Islet precursor cell (in vitro differentiated cells): ENCODE measurements around the gene ZNF275.
"Not testable (repeated sequence)": the region's sequence is repeated elsewhere in the genome, so short reads cannot be mapped to it uniquely, and the experiment has no call there.

Experiments
- DNase-seq: peaks from one replicate; pipeline ENCODE4 v3.0.0-alpha.2; 2018

Gene ZNF275, protein sequence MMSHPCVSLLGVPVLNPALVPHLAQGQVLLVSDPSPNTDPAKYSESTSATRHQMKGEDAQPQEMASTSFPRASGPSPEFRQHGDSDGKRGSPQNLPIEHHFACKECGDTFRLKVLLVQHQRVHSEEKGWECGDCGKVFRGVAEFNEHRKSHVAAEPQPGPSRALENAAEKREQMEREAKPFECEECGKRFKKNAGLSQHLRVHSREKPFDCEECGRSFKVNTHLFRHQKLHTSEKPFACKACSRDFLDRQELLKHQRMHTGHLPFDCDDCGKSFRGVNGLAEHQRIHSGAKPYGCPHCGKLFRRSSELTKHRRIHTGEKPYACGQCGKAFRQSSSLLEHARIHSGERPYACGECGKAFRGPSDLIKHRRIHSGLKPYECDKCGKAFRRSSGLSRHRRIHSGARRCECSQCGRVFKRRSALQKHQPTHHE

DNA sequence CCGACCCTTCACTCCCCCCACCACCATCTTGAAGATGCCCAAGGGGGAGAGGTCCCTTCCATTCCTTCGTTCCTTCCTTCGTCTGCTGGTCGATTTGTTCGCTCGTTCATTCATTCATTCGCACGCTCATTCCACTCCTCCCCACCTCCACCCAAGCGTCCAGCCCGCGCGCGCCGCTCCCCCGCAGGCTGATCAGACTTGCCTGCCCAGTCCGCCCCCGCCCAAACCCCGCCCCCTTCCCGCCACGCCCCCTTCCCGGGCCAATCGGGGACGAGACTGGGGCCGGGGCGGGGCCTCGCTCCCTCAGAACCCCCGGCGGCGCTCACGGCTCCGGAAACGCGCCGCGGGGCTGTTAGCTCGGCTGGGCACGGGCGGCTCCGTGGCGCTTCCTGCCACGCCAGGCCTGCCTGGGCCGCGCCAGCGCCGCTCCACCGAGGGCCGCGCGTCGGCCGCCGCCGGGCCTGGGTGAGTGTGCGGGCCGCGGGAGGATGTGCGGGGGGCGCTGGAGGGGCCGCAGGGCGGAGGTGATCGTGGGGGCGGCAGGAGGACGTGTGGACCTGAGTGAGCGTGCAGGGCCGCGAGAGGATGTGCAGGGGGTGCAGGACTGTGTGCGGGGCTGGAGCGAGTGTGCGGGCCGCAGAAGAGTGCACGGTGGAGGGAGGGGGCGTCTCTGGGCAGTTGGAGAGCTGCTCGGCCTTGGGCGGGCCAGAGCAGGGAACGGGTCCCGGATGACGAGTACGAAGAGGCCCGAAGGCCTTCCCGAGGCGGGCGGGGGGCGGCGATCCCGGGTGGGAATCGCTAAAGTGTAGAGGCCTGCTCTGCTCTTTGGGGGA is at the start of gene ZNF275:
Gene ZNF275, plus strand, starts transcription at position 333 of the 833 bp plus-strand sequence. CDS start 2,527 bp downstream, outside the sequence.
- peak; percentile 89 for DNase-seq

DNA sequence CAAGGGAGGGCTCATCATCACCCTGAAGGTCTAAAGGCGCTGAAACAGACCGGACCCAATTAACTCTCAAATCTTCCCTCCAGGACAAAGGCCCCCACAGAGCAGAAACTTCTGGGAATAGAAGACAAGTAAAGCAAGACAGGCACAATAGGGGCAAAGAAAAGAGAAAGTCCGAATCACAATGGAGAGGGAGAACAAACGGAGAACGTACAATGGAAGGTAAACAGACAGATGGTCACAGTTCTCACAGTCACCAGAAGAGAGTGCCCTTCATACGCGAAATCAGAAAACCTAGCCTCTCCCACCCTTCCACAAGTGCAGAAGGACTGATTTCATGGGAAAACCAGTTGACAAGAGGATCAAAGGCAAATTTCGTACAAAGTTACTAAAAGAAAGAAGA is 48.3 kb upstream of the ZNF275 start:
- DNase-seq: not testable (repeated sequence)

DNA sequence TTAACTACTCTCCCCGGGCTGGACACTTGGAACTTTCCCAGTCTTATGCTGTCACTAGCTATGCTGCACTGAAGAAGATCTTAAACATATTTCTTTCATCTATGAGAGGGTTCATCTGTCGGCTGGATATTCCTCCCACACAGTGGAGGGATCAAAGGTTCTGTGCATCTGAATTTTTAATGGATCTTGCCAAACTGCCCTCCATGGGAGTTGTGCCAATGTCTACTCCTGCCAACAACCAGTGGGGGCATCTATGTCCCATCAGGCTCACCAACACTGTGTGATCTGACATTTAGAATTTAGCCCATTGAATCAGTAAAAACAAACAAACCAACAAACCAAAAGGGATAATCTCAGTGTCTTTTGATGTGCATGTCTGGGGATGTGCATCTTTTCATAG is 45.1 kb upstream of the ZNF275 start:
- DNase-seq: not testable (repeated sequence)

DNA sequence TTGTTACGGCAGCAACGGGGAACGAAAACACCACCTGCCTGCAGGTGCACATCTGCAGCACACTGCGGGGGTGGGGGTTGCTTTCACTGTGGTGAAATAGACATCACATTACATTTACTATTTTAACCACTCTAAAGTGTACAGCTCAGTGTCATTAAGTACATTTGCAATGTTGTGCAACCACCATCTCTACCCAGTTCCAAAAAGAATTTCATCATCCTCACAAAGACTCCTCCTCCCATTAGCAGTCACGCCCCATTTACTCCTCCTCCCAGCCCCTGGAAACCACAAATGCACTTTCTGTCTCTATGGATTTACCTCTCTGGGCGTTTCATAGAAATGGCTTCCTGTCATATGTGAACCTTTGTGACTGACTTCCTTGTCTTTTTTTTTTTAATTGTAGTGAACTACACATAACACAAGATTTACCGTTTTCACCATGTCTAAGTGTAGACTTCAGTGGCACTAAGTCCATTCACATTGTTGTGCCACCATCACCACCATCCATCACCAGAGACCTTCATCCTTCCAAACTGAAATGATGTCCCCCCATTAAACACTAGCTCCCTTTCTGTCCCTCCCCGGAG is 40.4 kb upstream of the ZNF275 start:
- not testable (repeated sequence) for DNase-seq

DNA sequence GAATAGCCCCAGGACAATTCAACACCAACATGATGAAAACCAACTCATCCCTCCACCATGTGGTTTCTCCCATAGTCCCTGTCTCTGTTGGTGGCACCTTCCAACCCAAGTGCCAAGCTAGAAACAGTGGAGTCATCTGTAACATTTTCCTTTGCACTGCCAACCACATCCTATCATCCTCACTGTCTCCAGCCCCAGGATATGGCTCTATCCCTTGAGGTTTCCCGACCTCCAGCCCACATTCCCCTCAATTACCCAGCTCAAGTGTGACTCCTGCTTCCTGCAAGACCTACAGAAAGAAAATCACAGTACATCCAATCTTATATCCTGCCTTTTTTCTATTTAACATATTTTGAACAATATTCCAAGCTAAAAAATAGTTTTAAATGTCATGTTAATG is 36.6 kb upstream of the ZNF275 start:
- DNase-seq: no peak

DNA sequence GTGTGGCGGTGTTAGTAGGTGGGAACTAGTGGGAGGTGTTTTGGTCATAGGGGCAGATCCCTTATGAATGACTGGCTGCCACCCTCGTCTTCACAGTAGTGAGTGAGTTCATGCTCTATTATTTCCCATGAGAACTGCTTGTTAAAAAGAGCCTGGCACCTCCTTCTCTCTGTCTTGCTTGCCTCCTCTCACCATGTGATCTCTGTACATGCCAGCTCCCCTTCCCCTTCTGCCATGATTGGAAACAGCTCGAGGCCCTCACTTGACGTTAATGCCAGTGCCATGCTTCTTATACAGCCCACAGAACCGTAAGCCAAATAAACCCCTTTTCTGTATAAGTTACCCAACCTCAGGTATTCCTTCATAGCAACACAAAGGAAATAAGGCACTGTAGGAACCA is 34.1 kb upstream of the ZNF275 start:
- no peak for DNase-seq

DNA sequence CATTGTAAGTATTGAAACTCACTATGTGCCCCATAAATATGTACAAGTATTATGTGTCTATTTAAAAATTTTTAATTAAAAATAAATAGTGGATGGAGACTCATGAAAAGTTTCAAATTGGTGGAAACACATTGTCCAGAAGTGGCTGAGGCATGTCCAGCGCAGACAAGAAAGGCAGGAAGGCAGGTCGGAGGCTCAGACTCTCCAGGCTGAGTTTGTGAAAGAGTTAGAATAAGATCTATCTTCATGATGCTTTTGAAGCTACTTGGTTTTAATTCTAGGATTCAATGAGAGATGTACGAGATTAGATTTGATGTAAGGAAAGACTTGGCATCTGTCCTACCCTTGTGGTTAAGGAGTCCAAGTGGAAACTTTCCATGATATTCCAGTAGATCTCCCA is 32.2 kb upstream of the ZNF275 start:
- DNase-seq: no peak

DNA sequence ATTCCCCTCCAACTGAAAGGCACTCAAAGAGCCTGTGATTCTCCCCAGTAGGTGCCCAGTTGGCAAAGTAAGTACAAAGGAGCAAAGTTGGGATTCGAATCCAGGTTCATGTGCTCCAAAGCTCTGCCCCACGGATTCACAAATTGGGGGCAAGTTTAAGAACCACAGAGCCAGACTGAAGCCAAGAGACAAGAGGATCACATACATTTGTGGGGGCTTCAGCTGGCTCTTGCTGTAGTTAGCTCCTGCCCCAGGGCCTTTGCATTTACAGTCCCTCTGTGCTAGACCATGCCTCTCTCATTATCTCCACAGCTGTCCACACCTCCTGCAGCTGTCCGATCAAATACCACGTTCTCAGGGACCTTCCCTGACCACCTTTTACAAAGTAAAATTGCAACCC is 31.2 kb upstream of the ZNF275 start:
- no peak for DNase-seq

DNA sequence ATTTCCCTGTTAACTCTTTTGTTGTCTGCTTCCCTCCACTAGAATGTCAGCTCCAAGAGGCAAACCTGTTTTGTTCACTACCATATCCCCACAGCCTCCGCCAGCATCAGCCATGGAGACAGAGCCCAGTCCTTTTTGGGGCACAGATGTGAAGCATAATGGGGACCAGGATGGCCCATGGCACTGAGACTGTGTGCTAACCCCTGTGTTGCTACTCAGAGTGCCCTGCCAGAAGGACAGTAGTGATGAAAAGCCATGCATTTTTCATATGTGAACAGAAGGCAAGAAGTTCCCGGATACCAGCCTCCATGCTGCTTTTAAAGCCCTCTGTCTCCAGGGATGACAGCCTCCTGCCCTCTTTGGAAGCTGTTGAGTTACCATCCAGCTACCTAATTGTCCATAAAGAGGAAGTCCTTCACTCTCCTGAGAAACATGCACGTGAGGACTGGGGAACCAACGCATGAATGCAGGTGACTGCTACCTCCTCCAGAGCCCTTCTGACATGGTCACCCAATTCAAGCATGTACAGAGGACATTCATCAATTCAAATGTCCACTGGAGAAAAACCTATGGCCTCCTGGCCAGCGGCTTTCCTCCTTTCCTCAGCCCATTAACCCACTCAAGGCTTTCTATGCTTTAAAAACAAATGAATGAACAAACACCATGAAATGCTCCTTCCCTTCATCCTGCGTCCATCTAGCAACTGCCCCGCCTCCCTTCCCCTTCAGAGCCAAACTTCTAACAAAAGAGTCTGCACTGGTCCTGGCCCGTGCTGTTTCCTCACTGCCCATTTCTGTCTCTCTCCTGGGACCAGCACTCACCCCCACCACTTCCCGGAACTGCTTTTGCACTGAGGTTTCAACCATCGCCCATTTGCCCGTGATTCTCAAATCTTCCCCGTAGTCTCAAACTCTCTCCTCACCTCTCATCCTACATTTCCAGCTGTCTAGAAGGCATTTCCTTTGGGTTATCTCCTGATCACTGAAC is 30.4 kb upstream of the ZNF275 start:
- DNase-seq: no peak

DNA sequence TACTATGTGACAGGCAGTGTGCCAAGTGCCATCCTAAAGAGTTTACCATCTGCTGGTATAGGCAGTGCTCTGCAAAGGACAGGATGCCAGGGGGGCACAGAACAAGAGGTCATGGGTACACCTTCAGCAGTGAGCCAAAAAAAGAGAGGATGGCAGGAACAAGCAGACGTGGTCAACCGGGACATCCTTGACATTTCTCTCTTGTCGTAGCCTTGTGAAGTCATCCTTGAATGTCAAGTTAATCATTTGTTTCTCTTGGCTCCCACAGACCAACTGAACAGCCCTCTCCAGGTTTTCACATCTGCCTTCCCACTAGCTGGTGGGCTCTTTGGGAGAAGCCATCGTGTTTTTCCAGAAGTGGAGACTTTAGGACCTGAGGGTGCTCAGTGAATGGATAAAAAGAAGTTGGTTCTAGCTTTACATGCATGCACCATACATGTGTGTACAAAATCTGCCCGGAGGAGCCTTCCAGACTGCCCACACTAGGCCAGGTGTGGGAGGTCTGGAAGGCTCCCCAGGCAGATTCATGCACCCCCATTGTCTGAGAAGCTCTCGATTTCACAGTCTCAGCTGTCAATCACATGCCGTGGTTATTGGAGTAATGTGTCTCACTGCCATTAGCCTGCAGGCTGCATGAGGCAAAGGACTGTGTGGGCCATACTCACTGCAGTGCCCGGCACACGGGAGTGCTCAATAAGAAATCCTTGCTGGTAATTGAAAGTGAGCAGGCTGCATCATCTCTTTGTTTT is 28.8 kb upstream of the ZNF275 start:
- no peak for DNase-seq

DNA sequence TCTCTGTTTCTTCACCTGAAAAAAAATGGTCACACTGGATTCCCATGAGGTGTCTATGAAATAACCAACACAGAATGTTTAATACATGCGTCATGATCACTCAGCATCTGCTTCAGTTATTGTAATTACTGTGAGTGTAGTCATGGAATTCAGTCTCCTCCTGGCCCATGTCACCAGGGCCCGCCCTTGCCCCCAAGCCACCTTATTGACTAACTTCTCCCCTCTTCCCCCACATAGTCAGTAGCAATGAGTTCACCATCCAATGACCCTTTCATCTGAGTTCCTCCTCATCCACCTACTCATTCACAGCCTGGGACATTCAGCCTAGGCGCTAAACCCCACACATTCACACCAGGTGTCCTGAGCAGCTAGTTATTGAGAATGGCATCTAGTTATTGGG is 28.0 kb upstream of the ZNF275 start:
- no peak for DNase-seq

DNA sequence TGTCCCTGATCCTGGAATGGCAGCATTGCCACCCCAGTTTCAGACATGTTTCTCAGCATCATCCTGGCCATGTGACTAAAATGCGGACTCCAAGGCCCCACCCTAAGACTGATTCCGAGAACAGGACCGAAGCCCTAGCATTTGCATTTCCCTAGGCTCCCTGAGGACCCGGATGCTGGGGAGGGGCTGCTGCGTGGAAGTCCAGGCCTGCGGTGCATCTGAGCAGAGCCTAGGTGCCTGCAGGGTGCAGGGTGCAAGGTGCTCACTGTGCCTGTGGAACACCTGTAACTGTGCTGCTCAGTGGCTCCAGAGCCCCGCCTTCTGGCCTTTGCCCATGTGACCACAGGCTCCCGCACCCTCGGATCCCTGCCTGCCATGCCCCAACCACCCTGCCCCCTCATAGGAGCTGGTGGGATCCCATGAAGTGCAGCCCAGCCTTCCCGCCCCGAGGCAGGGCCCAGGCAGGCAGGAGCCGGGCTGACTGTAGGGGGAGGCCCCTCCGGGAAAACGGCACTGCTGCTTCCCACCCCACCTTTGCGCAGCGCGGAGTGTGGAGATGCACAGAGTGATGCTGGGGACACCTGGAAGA is 27.3 kb upstream of the ZNF275 start:
- DNase-seq: no peak

DNA sequence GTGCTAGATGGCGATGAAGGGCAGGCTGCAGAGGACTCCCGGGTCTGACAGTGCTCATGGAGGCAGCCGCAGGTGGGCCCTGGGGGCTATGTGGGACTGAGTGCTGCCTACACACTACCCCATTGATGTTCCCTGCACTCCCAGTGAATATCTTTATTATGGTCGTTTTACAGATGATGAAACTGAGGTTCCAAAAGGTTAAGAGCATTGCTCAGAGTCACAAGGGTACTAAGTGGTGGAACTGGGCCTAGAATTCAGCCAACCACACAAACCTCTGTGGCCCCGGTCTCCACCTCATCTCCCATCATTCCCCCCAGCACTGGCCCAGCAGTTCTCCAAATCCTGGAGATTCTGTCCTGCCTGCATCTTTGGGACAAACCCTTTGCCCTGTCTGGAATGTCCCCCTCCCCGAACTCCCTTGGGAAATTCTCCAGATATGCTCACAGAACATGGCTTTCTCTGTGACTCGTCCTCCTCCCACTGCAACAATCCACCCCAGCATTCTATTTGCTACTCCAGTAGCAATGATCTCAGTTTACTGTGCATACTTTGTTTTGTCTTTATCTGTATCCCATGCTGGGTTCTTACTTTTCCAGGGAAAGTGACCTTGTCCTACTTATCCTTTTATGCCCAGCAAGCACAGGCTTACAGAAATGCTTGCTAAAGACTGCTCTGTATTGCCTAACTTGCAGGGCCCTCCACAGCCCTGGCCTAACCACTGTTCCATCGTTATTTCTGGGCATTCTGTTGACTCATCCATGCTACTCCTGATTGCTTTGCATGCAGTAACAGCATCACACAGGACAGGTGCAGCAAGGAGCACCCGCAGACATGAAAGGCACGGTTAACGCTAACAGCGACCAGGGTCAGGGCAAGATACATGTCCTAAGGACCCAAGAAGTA is 26.4 kb upstream of the ZNF275 start:
- DNase-seq: no peak

DNA sequence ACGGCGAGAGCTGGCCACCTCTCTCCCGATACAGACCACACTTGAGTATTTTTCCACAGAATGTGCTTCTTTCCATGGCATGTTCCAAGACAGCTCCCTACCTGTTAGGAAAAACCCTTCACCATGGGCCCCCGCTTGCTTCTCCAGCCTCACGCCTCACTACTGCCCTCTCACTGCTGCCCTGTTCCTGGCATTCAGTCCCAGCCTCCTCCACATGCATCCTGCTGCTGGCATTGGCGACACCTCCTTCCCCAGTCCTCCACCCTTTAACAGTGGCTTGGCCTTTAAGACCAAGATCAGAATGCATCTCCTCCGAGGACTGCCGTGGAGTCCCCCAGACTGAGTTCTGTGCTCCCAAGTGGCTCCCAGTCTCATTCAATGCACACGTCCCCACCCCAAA is 23.1 kb upstream of the ZNF275 start:
- no peak for DNase-seq

DNA sequence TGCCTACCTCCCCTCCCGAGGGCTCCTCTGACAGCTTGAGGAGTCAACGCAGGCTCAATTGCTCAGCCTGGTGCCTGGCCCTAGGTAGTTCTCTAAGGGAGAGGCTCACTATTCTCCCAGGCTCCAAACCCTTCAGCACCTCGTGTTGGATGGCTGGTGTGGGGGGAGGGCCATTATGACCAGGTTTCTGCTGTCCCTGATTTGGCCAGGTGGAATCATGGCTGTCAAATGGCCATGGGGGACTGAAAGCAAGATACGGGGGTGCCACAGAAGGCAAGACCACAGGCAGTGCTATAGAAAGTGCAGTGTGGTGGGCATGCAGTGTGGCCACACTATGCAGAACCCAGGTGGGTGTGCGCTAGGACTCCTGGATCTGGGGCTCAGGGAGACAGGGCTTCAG is 21.9 kb upstream of the ZNF275 start:
- DNase-seq: no peak

DNA sequence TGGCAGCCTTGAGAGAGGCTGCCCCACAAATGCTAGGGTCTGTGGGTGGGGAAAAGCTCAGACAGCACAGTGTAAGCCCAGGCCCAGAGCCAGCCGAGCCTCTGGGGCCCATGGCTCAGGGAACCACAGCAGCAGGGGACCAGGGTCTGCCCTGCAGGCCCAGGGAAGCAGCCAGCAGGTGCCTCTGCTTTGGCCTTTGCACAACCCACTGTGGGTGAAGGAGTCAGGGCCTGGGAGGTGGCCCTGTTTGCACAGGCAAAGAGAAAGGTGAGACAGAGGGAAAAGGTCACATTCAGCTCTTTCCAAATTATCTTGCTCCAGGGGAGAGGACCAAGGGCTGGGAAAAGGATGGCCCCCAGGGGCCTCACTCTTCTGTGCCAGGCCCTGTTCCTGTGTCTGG is 21.1 kb upstream of the ZNF275 start:
- DNase-seq: no peak

DNA sequence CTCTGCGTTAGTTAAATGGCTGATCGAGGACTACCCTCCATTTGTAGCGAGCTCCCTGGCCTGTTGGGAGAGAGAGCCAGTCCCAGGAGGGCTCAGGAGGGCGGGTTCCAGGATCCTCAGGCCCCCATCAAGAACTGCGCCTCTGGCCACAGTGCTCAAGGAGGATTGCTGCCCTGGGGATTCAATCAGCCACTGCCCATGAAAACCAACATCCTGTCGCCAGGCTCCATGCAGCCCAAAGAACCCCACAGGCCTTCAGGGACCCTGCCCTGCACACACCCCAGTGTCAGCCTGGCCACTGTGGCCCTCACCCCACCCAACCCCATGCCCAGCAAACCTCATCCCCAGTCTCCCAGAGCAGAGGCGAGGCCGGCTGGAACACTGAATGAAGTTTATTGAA is 16.6 kb upstream of the ZNF275 start:
- no peak for DNase-seq

DNA sequence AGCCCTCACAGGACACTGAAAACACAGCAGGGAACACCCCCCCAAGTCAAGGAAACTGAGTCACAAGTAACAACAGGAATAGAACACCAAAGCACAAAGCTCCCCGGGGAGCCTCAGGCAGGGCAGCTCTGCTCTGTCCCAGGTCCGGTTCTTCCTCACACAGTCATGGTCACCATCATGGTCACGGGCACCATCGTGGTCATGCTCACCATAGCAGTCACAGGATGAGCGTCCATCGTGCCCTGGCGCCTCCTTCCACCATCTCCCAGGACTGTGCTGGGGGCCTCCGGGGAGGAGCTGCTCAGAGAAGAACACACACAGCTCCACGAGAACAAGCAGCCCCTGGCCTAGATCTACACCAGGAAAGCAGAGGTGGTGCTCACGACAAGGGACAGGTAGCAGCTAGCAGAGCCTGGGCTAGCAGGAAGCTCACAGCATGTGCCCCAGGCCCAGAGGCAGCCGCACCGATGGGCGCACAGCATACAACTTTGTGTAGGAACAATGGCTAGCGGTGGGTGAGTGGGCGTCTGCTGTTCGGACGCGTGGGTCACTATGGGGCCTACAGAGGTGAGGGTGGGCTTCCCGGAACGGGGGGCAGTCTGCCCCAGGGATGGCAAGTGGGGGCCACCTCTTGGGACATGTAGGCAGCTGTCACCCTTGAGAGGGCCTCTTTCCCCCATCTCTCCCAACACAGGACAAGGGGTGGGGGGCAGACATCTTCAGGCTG is 15.8 kb upstream of the ZNF275 start:
- DNase-seq: no peak

DNA sequence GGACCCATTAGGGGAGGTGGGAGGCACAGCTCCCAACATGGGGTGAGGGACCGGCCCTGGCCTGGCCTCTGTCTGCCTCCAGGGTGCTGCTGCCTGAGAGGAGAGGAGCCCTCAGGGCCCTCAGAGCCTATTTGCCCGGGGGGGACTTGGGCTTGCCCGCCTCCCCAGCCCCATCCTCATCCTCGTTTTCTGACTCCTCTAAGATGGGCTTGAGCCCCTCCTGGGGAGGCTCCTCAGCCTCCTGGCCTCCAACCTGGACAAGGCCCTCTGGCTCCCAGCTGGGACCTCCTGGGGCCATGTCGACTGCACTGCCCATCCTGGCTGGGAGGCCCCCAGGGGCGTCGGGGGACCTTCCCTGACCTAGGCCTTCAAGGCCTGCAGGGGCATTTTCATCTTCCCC is 15.1 kb upstream of the ZNF275 start:
- DNase-seq: no peak
